Ramos (cell line): ENCODE data around the gene C2orf78.

ENCODE experiments used
- in situ Hi-C: fragments of 300-500 bp; cut with MboI; formaldehyde crosslinking; loops from one replicate; pipeline ENCODE4 v1.14.3; 2022; ENCODE audit warnings: low sequenced_read_pairs; ENCODE audit not compliant: unreplicated experiment

C2orf78 gene

DNA sequence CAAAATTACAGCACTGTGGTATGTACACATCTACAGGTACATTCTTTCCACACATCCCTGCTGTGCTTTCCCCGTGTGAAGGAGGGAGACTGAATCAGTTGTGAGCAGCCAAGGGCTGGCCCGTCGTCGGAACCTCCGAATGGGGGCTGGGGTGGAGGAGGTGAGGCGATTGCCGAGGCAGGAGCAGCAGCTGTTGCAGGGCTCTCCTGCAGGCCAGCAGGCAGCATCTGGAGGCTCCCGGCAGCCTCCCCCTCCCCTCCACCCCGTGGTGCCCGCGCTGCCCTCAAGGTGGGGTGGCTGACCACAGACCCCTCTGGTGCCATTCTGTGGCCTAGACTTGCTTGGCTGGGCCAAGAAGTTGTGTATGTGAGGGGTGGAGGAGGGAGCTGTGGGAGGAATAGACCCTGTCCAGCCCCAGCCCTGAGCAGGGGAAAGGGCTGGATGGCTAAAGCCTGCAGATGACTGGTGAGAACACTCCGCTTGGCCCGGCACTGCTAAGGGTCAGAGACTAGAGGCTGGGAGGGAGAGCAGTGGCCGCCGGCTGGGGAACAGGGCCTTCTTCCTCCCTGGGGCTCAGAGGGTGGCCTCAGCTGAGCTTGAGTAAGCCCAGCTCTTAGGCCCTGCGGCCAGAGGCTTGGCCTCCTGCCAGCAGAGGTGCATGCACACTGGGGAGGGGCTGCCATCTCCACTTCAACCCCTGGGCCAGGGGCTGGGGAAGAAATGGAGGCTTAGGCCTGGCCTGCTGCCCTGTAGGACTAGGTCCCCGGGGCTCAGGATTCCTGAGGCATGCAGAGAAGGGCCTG, 52.4 kb downstream of the C2orf78 start:
- in situ Hi-C loops: no loop called here

DNA sequence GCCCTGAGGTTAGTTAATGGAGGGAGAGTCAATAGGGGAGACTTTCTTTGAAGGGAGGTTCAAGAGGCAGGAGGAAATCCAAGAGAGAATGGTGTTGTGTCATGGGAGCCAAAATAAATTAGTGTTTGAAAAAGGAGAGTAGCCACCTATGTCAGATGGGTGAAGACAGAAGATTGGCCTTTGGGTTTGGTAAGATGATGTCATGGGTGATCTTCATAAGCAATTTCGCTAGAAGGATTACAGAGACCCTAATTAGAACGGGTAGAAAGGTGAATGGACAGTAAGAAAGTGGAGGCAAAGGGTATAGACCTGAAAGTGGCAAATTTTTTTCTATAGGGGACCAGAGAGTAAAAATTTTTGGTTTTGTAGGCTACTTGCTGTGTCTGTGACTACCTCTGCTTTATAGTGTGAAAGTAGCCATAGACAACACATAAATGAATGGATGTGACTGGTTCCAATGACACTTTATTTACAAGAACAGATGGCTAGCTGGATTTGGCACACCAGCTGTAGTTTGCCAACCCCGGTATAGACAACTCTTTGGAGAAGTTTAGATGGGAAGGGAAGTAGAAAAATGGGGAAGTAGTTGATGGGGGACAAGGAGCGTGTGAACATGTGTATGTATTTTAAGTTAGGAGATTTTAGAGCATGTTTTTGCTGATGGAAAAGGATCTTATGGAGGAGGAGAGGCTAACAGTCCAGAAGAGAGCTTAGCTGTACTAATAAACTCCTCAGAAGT, 54.0 kb downstream of the C2orf78 start:
- in situ Hi-C loops: no loop called here

DNA sequence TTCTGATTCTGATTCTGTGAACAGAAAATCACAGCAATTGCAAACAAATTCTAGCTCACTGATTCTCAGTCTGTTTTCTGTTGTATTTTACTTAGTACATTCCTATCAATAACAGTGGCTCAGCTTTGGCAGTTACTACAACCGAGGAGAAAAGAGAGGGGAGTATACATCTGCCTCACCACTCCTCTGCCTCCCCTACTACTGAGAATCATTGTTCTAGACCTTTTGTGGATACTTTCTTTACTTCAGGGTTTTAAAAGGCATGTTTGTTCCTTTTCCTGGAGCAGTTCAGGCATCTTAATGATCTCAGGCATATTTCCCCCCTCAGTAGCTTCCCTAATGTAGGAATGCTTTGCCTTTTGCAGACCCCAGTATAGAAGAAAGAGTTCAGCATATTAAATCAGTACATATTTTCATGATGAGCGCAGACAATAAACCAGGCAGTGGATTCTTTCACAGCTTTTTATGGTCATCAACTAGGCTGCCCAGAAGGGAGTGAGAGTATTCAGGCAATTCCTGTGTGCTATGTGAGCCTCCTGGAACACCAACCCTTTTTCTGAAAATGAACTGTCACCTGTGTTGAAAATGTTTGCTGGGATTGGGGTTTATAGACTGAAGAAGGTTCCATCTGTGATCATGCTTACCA, 55.0 kb downstream of the C2orf78 start:
- in situ Hi-C loops: no loop called here

DNA sequence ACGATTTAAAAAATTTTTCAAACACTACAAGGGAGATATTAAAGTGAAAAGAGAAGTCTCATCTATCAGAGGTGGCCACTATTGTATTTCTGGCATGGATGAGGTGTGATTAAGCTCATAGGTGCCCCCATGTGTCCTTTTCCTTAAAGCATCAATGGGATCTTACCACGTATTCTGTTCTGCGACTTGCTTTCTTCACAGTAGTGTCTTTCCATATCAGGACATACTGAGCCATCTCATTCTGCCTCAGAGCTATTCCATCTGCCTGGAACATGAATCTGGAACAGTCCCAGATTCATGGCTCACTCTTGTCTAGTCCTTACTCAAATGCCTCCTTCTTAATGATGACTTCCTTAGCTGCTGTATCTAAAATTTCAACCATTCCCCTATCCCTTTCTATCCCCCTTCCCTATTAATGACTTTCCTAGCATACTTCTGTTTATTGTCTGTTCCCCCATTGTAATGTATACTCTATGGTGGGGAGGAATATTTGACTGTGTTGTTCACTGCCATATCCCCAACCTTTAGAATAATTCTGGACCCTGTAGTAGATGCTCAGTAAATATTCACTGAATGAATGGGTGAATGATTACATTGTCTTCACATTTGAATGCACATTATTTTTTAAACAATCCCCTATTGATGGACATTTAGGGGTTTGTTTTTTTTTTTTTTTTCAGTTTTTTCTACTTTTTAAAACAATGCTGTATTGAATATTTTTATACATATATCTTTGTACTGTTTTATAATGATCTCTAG, 55.8 kb downstream of the C2orf78 start:
- in situ Hi-C loops: no loop called here

DNA sequence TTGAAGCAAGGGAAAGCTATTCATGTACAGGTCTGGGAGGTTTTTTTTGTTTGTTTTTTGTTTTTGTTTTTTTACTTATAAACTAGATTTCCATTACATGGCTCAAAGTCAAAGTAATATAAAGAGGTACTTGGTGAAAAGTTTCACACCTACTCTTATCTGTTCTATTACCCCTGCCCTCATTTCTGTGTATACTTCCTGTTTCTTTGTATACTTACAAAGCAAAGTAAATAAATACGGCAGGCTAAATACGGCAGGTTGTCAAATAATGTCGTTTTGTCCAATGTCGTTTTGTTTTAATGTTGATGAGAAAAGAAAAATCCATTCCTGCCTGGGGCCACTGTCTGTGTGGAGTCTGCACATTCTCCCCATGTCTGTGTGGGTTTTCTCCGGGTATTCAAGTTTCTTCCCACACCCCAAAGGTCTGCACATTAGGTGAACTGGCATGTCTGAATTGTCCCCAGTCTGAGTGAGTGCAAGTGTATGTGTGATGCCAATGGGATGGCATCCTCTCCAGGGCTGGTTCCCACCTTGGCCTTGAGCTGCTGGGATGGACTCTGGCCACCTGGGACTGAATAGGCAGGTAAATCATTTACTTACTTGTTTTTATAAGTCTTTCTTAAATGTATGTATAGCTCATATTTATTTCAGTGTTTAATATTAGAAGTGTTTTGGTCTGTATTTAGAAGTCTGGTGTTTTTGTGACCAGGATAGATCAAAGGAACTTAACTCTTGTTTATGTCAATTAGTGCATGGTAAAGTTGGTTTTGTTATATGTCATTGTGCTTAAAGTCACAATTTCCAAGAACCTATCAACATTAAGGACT, 58.1 kb downstream of the C2orf78 start:
- in situ Hi-C loops: no loop called here

DNA sequence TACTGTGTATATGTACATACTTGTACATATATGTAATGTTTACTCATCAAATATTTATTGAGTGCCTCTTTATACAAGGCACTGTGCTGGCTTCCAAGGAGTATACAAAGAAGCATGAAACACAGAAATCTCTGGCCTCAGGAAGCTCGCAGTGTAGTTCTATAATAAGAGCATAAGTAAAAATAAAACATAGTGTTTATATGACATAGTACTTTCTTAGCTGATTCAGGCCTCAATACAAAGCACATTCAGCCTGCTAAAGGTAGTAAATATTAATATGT, 58.7 kb downstream of the C2orf78 start:
- in situ Hi-C loops: no loop called here

DNA sequence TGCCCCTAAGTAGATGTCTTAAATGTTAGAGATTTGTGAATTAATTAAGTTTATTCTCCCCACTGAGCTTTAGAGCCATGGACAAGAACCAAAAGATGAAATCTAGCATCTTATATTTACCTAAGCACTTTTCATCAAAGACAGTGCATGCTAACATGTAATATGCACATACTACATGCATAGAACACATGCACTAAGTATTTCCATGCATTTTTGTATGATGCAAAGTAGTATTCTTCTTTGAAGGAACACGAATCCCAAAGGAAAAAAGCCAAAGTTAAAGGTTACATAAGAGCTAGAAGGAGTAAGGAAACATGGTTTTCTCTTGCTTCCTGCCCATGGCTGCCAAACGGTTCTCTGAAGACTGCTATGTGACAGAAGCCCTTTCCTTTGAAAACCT, 60.1 kb downstream of the C2orf78 start:
- in situ Hi-C loops: no loop called here

DNA sequence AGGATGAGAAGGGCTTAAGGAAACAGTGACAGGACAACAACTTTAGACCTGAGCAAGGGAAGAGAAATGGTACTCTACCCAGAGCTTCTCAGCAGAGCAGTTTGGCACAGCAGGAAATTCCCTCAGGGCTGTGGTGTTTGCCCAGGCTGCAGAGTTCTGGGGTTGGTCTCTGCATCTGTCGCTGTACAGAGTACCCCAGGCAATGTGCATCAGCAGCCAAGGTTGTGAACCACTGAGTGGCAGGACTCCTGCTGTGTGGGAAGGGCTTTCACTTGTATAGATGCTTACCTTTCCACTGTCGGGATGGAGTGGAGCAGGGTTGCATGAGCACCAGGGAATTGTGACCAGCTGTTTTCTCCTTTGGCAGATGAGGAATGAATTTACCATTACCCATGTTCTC, 66.0 kb downstream of the C2orf78 start:
- in situ Hi-C loops: no loop called here

DNA sequence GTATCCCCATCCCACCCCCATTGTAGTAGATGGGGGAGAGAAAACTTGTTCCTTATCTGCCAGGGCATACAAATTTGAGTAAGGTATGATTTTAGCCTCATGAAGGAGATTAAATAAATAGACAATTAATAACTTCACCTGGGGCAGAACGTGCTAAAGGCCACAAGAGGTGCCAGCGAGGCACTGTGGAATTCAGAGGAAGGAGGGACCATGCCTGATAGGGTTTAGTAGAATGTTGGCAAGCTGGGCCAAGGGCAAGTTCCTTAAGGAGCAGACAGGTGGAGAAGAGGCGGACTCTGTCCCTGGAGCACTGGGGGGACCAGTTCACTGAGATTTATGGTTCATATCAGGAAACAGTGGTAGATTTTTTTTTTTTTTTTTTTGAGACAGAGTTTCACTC, 67.3 kb downstream of the C2orf78 start:
- in situ Hi-C loops: no loop called here

DNA sequence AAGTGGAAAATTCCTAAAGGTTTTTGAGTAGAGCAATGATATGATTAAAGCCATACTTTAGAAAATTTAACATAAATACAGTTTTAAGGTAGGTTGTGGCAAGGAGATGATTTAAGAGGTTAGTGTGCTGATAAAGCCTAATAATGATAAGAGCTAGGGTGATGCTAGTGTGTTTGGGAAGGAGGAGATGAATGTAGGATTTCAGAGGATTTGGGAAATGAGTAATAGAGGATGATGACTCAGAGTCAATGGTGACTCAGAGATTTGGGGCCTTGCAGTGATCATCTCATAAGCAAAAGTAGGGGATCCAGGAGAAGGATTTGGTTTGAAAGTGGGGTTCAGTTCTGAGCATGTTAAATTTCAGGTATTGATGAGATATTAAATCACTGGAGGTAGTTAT, 68.0 kb downstream of the C2orf78 start:
- in situ Hi-C loops: no loop called here

DNA sequence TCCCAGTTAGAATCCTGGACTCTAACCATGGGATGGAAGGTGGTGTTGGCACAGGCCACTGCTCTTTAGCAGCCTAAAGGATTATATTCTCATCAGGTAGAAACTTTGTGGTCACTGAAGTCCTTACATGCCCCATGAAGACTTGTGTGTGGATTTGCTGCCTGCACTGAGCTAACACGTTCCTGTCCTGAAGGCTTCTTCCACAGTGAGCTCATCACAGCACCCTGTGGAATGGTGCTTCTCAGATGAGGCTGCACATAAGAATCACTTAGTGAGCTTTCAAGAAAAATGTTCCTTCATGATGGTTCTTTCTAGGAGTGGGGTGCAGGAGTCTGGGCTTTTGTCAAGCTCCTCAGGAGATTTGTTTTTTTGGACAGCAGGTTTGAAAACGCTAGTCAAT, 71.5 kb downstream of the C2orf78 start:
- in situ Hi-C loops: no loop called here

DNA sequence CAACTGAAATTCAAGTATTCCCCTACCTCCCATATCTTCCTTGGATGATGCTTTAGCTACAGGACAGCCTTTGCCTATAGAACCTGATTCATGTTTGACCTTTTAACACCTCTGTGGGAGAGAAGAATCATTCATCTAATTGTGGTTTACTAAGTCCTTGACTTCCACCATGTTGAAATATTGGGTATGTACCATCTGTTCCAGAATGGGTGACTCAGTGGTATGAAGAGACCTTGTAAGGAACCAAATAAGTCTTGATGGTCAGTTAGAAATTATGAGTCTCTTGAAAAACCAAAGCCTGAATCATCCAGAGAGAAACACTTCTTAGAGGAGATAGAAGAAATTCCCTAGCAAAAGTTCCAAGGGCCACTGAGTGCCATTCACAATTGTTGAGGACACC, 72.2 kb downstream of the C2orf78 start:
- in situ Hi-C loops: no loop called here

DNA sequence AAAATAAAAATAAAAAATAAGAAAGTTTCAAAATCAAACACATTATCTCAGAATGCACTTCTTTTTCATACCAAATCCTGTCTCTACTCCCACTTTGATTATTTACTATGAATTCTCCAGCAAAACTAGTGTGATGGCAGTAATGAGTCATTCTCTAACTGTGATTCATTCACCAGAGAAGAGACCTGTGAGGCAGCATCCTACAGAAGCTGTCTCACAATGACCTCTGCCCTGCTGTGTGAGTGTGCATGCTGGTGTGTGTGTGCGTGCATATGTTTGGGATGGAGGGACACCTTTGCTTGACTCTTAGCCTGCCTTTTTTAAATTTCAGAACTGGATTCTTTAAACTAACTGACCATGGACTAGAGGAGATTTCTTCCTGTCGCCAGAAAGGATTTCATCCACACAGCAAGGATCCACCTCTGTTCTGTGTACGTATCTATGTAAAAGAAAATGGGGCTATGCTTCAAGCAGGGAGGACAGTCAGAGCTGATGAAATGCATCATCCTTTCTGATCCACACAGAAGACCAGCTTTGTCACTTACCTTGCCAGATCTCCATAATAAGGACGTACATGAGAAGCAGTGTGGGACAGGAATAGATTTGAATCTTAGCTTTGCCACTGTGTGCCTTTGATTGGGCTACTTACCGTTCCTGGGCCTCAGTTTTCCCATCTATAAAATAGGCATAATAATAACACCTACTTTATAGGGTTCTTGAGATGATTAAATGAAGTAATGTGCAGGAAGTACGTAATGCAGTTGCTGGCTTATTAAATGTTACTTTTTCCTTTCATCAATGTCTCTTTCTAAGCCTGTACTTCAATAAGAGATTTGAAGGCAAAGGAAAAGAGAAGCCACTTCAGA, 76.0 kb downstream of the C2orf78 start:
- in situ Hi-C loops: no loop called here

DNA sequence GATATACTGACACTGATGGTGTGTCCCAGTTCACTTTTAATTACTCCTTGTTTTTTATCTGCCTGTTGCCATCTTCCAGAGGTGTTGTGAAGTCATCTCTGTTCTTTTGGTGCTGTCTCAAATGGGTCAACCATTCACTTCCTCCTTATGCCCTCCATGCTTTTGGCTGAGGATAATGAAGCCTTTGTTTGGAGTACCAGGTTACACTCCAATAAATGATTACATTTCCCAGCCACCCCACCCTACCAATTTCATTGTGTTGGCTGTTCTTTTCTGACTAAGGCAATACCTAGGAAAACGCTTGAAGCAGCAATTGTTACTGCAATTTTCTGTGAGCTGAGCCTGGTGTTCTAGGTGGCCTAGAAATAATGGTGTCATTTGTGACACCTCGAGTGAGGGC, 79.0 kb downstream of the C2orf78 start:
- in situ Hi-C loops: no loop called here
